KOPT-K1 (cell line): Measurements from ENCODE around the gene ABHD14A.

Source experiments
- H3K27ac ChIP-seq: fragments of 200-600 bp; sonication (generic); 2 replicates; pipeline ENCODE4 v1.5.1; 2016; ENCODE audit warnings: antibody characterized with exemption, mild to moderate bottlenecking, low read depth, low read length; ENCODE audit not compliant: poor library complexity, severe bottlenecking
- H3K36me3 ChIP-seq: fragments of 200-600 bp; sonication (generic); 2 replicates; pipeline ENCODE4 v1.5.1; 2017; ENCODE audit warnings: antibody characterized with exemption, mild to moderate bottlenecking, low read length, moderate library complexity; ENCODE audit not compliant: insufficient read depth
- H3K9me3 ChIP-seq: fragments of 200-600 bp; sonication (generic); 2 replicates; pipeline ENCODE4 v1.5.1; 2017; ENCODE audit warnings: antibody characterized with exemption, low read length, mild to moderate bottlenecking; ENCODE audit not compliant: insufficient read depth, poor library complexity, severe bottlenecking

The ABHD14A gene

GRCh38 chr3:51946796-51947195, 28.1 kb upstream of the ABHD14A start:
- H3K9me3 ChIP-seq = no peaks in the 10 kb centered on the region
- H3K27ac ChIP-seq = no peak overlapping the region
- 0 out of 2 replicates have a peak, but pooled peaks cover 5% of the 10 kb centered on the region for H3K36me3 ChIP-seq

DNA sequence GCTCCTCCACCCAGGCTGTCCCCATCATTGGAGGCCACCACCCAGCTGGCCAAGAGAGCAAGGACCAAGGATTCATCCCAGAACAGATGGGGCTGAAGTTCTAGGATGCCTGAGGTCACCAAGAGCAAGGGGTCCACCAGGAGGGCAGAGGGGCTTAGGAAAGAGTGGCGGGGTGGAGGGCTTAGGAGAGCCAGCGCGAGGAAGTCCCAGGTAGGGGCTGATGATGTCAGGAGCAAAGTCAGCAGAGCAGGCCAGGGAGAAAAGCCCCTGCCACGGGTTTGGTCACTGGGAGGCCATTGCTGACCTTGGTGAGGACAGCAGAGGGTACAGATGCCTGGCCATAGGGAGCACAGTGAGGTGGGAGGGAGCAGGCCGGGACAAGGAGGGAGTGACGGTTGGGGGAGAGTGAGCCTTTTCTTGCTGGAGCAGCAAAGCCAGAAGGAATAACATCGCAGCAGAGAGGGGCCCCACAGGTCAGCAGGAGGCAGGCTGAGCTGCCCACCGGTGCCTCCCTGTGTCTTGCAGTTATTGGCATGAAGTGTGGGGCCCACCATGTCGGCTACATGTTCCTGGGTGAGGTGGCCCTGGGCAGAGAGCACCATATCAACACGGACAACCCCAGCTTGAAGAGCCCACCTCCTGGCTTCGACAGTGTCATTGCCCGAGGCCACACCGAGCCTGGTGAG, 27.5 kb upstream of the ABHD14A start:
- 0 out of 2 replicates have a peak, but pooled peaks cover 5% of the 10 kb centered on the region for H3K36me3 ChIP-seq
- H3K27ac ChIP-seq = no peak overlapping the region
- H3K9me3 ChIP-seq = no peaks in the 10 kb centered on the region

- Histone ChIP-seq H3K27ac (no peak overlapping the region), H3K36me3 (0 out of 2 replicates have a peak, but pooled peaks cover 5% of the 10 kb centered on the region), H3K9me3 (no peaks in the 10 kb centered on the region)
These were observed 26.8 kb upstream of the ABHD14A start for GRCh38 chr3:51948016-51948580.

GRCh38 chr3:51949121-51949520, 25.7 kb upstream of the ABHD14A start:
- Histone ChIP-seq H3K27ac (no peak overlapping the region), H3K9me3 (no peaks in the 10 kb centered on the region), H3K36me3 (0 out of 2 replicates have a peak, but pooled peaks cover 5% of the 10 kb centered on the region)

DNA sequence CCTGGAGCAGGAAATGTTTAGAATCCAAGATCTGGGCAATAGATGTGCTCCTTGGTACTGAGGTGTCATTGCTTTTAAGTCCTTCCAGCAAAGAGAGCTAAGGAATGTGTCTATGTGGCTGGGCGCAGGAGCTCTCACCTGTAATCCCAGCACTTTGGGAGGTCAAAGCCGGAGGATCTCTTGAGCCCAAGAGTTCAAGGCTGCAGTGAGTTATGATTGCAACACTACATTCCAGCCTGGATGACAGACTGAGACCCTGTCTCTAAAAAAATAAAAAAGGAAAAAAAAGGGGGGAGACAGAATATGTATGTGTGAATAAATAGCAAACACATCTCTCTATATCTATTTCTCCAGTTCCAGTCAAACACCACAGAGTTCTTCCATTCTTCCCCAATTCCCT, 24.0 kb upstream of the ABHD14A start:
- H3K27ac ChIP-seq = no peak overlapping the region
- 0 out of 2 replicates have a peak, but pooled peaks cover 2% of the 10 kb centered on the region for H3K36me3 ChIP-seq
- H3K9me3 ChIP-seq = no peaks in the 10 kb centered on the region

GRCh38 chr3:51953445-51953844, 21.4 kb upstream of the ABHD14A start:
- no peaks in the 10 kb centered on the region for H3K9me3 ChIP-seq
- no peaks in the 10 kb centered on the region for H3K36me3 ChIP-seq
- no peak overlapping the region for H3K27ac ChIP-seq

DNA sequence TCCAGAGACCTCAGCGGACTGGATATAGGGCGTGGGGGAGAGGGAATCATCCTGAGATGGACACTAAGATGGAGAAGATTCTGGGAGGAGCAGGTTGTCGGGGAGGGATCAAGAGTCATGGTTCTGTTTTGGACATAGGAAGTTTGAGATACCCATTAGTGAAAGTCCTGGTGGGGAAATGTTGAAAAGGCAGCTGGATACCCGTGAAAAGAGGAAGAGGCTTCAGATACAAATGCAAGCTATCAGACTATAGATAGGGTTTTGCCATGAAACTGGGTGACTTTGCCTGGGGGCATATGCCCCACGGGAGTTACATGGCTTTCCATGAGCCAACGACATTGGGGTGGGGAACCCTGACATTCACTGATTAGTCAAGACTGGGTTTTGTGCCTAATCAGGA, 20.8 kb upstream of the ABHD14A start:
- Histone ChIP-seq H3K9me3 (no peaks in the 10 kb centered on the region), H3K36me3 (no peaks in the 10 kb centered on the region), H3K27ac (no peak overlapping the region)

GRCh38 chr3:51954713-51955112, 20.2 kb upstream of the ABHD14A start:
- no peak overlapping the region for H3K27ac ChIP-seq
- no peaks in the 10 kb centered on the region for H3K9me3 ChIP-seq
- no peaks in the 10 kb centered on the region for H3K36me3 ChIP-seq

DNA sequence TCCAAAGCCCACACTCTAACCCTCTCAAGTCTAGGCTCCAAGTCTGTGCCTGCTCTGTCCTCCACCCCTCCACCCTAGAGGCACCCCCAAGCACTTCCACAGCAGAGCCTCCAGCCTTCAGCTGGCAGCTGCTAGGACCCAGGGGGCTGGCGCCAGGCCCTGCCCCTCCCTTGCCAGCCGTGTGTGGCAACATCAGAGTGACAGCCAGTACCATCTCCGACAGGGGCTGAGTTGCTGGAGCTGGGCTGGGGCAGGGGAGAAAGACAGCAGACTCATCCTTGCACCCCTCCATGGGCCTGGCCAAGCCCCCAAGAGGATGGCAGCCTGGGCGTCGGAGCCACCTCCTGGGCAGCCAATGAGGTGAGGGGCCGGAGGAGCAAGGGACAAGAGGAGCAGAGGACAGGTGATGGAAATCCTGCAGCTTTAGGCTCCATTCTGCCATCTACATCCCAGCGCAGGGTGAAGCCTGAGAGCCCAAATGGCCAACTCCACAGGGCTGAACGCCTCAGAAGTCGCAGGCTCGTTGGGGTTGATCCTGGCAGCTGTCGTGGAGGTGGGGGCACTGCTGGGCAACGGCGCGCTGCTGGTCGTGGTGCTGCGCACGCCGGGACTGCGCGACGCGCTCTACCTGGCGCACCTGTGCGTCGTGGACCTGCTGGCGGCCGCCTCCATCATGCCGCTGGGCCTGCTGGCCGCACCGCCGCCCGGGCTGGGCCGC, 19.5 kb upstream of the ABHD14A start, which contains the start of gene GPR62:
Gene GPR62, plus strand, starts transcription at position 207 of the 718 bp plus-strand sequence. Its CDS starts 272 bp downstream, at position 479.
- Histone ChIP-seq H3K9me3 (no peaks in the 10 kb centered on the region), H3K36me3 (no peaks in the 10 kb centered on the region), H3K27ac (no peak within 1 kb of the TSS)

DNA sequence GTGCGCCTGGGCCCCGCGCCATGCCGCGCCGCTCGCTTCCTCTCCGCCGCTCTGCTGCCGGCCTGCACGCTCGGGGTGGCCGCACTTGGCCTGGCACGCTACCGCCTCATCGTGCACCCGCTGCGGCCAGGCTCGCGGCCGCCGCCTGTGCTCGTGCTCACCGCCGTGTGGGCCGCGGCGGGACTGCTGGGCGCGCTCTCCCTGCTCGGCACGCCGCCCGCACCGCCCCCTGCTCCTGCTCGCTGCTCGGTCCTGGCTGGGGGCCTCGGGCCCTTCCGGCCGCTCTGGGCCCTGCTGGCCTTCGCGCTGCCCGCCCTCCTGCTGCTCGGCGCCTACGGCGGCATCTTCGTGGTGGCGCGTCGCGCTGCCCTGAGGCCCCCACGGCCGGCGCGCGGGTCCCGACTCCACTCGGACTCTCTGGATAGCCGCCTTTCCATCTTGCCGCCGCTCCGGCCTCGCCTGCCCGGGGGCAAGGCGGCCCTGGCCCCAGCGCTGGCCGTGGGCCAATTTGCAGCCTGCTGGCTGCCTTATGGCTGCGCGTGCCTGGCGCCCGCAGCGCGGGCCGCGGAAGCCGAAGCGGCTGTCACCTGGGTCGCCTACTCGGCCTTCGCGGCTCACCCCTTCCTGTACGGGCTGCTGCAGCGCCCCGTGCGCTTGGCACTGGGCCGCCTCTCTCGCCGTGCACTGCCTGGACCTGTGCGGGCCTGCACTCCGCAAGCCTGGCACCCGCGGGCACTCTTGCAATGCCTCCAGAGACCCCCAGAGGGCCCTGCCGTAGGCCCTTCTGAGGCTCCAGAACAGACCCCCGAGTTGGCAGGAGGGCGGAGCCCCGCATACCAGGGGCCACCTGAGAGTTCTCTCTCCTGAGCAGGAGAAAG, 18.7 kb upstream of the ABHD14A start:
- Histone ChIP-seq H3K9me3 (no peaks in the 10 kb centered on the region), H3K27ac (no peak overlapping the region), H3K36me3 (no peaks in the 10 kb centered on the region)

DNA sequence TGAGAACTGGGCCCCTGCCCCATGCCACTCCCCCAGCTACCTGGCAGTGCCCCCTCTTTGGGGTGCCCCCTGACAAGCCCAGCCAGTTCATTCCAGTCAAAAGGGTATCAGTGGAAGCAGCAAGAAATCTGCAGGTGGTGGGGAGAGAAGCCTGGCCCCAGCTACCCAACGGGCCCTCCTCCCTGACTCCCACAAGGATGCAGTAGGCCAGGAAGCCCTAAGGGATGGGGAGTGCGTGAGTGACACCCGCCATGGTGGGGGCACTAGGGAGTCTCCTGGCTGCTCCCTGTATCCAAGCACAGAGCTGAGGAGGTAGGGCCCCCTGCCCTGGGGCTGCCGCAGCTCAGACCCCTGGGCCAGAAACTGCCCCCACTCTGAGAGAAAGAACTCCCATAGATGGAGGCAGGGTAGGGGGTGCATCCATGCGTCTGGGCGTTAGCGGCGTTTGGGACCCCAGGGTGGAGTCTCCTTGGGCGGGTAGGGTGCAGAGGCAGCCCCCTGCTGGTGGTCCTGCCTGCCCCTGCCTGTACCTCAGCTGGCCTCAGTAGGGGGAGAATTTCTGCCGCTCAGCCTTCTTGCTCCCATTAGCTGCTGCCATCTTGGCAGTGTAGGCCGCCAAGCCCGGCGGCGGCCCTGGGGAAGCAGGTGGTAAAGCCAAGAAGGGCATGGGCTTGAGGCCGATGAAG, 17.2 kb upstream of the ABHD14A start:
- Histone ChIP-seq H3K36me3 (no peaks in the 10 kb centered on the region), H3K27ac (no peak overlapping the region), H3K9me3 (no peaks in the 10 kb centered on the region)

- Histone ChIP-seq H3K27ac (no peak overlapping the region), H3K9me3 (no peaks in the 10 kb centered on the region), H3K36me3 (no peaks in the 10 kb centered on the region)
These were observed 16.0 kb upstream of the ABHD14A start for GRCh38 chr3:51958603-51959521.

DNA sequence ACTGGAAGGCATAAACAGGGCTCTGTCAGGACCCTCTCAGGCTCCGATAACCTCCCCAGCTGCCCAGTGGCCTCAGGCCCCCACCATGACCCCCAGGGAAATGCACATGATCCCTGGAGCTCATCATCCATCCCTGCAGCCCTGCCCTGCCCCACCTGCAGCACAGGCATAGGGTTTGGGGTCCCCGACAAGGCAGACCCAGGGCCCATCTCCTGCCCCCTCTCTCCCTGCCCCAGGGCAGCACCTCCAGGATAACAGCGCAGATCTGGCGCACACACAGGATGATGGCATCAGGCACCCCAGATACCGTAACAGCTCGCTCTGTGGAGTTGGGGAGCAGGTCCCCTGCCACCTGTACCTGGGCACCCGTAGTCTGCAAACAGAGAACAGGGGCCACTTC, 15.2 kb upstream of the ABHD14A start:
- Histone ChIP-seq H3K27ac (no peak overlapping the region), H3K36me3 (no peaks in the 10 kb centered on the region), H3K9me3 (no peaks in the 10 kb centered on the region)
